Measurements from ENCODE around the gene KLF14.

Gene KLF14

DNA sequence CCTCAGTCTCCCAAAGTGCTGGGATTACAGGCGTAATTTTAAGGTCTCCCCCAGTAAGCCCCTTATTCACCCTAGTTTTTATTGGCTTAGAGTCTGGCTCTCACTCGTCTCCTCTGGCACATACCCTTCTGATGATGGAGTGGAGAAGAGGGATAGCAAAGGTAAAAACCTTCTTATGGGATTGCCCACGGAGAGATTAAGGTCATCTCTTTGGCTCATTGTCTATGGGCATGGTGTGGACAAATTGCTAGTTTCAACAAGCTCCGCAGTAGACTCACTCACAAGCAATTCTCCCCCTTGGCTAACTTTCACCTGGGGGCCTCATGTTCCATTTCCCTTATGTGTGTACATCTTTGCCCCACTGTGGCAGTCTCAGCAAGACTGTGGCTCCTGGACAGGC is 25.2 kb downstream of the KLF14 start:
- TF ChIP-seq EZH2phosphoT487 (IDR thresholded peaks at IDR 0.05; ENCODE audit: borderline replicate concordance) = no peak
- TF ChIP-seq, protein P1, sequence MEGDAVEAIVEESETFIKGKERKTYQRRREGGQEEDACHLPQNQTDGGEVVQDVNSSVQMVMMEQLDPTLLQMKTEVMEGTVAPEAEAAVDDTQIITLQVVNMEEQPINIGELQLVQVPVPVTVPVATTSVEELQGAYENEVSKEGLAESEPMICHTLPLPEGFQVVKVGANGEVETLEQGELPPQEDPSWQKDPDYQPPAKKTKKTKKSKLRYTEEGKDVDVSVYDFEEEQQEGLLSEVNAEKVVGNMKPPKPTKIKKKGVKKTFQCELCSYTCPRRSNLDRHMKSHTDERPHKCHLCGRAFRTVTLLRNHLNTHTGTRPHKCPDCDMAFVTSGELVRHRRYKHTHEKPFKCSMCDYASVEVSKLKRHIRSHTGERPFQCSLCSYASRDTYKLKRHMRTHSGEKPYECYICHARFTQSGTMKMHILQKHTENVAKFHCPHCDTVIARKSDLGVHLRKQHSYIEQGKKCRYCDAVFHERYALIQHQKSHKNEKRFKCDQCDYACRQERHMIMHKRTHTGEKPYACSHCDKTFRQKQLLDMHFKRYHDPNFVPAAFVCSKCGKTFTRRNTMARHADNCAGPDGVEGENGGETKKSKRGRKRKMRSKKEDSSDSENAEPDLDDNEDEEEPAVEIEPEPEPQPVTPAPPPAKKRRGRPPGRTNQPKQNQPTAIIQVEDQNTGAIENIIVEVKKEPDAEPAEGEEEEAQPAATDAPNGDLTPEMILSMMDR (conservative IDR thresholded peaks at IDR 0.05; ENCODE audit: low read length) = no peak
- Histone ChIP-seq H3K4me2 (ENCODE audit: low read depth, low read length, poor library complexity, severe bottlenecking) (no peak overlapping the region), H3F3A (ENCODE audit: low read depth) (no peaks in the 10 kb centered on the region), H2AFZ (ENCODE audit: low read length) (no peak overlapping the region), H3K9ac (ENCODE audit: low read depth, low read length, poor library complexity, severe bottlenecking) (no peak overlapping the region), H3K27me3 (ENCODE audit: insufficient read depth, low read length, poor library complexity, severe bottlenecking) (no peaks in the 10 kb centered on the region), H3K9me2 (replicated peaks; ENCODE audit: low read depth, low read length) (no peaks in the 10 kb centered on the region), H3K9me3 (ENCODE audit: insufficient read depth, low read depth, low read length) (no peaks in the 10 kb centered on the region), H3K79me2 (ENCODE audit: insufficient read depth, low read length) (no peaks in the 10 kb centered on the region), H3K4me3 (ENCODE audit: low read length, poor library complexity, severe bottlenecking) (no peak overlapping the region), H3K4me1 (ENCODE audit: insufficient read depth, low read length, poor library complexity, severe bottlenecking) (no peaks in the 10 kb centered on the region), H4K20me1 (ENCODE audit: insufficient read depth, low read length, poor library complexity, severe bottlenecking) (no peaks in the 10 kb centered on the region), H3K36me3 (ENCODE audit: insufficient read depth, low read length) (no peaks in the 10 kb centered on the region)

GRCh38 chr7:130708001-130708400 is 26.0 kb downstream of the KLF14 start:
- H2AFZ ChIP-seq (ENCODE audit: low read length) = no peak overlapping the region
- H3K9me2 ChIP-seq (replicated peaks; ENCODE audit: low read depth, low read length) = no peaks in the 10 kb centered on the region
- H3K9ac ChIP-seq (ENCODE audit: low read depth, low read length, poor library complexity, severe bottlenecking) = no peak overlapping the region
- H3K9me3 ChIP-seq (ENCODE audit: insufficient read depth, low read depth, low read length) = no peaks in the 10 kb centered on the region
- no peaks in the 10 kb centered on the region for H3K27me3 ChIP-seq (ENCODE audit: insufficient read depth, low read length, poor library complexity, severe bottlenecking)
- H3K36me3 ChIP-seq (ENCODE audit: insufficient read depth, low read length) = no peaks in the 10 kb centered on the region
- H3F3A ChIP-seq (ENCODE audit: low read depth) = no peaks in the 10 kb centered on the region
- no peaks in the 10 kb centered on the region for H4K20me1 ChIP-seq (ENCODE audit: insufficient read depth, low read length, poor library complexity, severe bottlenecking)
- H3K4me3 ChIP-seq (ENCODE audit: low read length, poor library complexity, severe bottlenecking) = no peak overlapping the region
- no peak overlapping the region for H3K4me2 ChIP-seq (ENCODE audit: low read depth, low read length, poor library complexity, severe bottlenecking)
- no peaks in the 10 kb centered on the region for H3K79me2 ChIP-seq (ENCODE audit: insufficient read depth, low read length)
- TF ChIP-seq, protein P1 (conservative IDR thresholded peaks at IDR 0.05; ENCODE audit: low read length) = no peak
- no peak for TF ChIP-seq EZH2phosphoT487 (IDR thresholded peaks at IDR 0.05; ENCODE audit: borderline replicate concordance)
- no peaks in the 10 kb centered on the region for H3K4me1 ChIP-seq (ENCODE audit: insufficient read depth, low read length, poor library complexity, severe bottlenecking)

DNA sequence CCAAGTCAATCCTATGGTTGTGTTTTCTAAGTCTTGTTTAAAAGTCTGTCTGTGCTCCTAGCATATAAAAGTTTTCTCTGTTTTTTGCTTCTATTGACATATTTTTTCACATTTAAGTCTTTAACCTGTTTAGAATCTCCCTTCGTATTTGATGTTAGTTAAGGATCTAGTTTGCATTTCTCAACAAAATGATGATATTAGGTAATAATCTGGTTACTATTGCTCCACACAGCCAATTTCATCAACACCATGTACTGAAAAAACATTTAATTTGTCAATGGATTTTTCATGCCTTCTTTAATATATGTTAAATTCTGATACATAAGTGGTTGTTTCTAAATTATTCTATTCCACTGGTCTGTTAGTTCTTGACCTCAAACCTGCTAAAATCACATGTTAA is 30.2 kb downstream of the KLF14 start:
- Histone ChIP-seq H3K79me2 (ENCODE audit: insufficient read depth, low read length) (no peaks in the 10 kb centered on the region), H3F3A (ENCODE audit: low read depth) (no peaks in the 10 kb centered on the region), H3K9me3 (ENCODE audit: insufficient read depth, low read depth, low read length) (no peaks in the 10 kb centered on the region), H3K9me2 (replicated peaks; ENCODE audit: low read depth, low read length) (no peaks in the 10 kb centered on the region), H3K4me2 (ENCODE audit: low read depth, low read length, poor library complexity, severe bottlenecking) (no peak overlapping the region), H3K27me3 (ENCODE audit: insufficient read depth, low read length, poor library complexity, severe bottlenecking) (no peaks in the 10 kb centered on the region), H3K9ac (ENCODE audit: low read depth, low read length, poor library complexity, severe bottlenecking) (no peak overlapping the region), H4K20me1 (ENCODE audit: insufficient read depth, low read length, poor library complexity, severe bottlenecking) (no peaks in the 10 kb centered on the region), H2AFZ (ENCODE audit: low read length) (no peak overlapping the region), H3K36me3 (ENCODE audit: insufficient read depth, low read length) (no peaks in the 10 kb centered on the region), H3K4me1 (ENCODE audit: insufficient read depth, low read length, poor library complexity, severe bottlenecking) (no peaks in the 10 kb centered on the region), H3K4me3 (ENCODE audit: low read length, poor library complexity, severe bottlenecking) (no peak overlapping the region)
- TF ChIP-seq EZH2phosphoT487 (IDR thresholded peaks at IDR 0.05; ENCODE audit: borderline replicate concordance) = no peak

DNA sequence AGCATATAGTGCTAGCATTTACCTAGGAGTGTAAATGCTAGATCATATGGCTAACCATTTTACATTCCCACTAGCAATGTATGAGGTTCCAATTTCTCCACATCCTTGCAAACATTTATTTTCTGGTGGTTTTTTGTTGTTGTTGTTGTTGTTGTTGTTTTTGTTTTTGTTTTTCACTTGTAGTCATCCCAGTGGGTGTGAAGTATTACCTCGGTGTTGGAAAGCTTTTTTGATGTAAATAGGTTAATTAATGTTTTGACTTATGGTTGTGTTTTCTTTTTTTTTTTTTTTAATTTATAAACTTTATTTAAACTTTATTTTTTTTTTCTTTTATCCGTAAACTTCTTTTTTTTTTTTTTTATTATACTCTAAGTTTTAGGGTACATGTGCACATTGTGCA is 32.4 kb downstream of the KLF14 start:
- Histone ChIP-seq H3K79me2 (ENCODE audit: insufficient read depth, low read length) (no peaks in the 10 kb centered on the region), H4K20me1 (ENCODE audit: insufficient read depth, low read length, poor library complexity, severe bottlenecking) (no peaks in the 10 kb centered on the region), H3K36me3 (ENCODE audit: insufficient read depth, low read length) (no peaks in the 10 kb centered on the region), H3F3A (ENCODE audit: low read depth) (no peaks in the 10 kb centered on the region), H3K9me2 (replicated peaks; ENCODE audit: low read depth, low read length) (no peaks in the 10 kb centered on the region), H2AFZ (ENCODE audit: low read length) (no peak overlapping the region), H3K4me3 (ENCODE audit: low read length, poor library complexity, severe bottlenecking) (no peak overlapping the region), H3K9me3 (ENCODE audit: insufficient read depth, low read depth, low read length) (no peaks in the 10 kb centered on the region), H3K4me1 (ENCODE audit: insufficient read depth, low read length, poor library complexity, severe bottlenecking) (no peaks in the 10 kb centered on the region), H3K9ac (ENCODE audit: low read depth, low read length, poor library complexity, severe bottlenecking) (no peak overlapping the region), H3K27me3 (ENCODE audit: insufficient read depth, low read length, poor library complexity, severe bottlenecking) (no peaks in the 10 kb centered on the region), H3K4me2 (ENCODE audit: low read depth, low read length, poor library complexity, severe bottlenecking) (no peak overlapping the region)
- no peak for TF ChIP-seq EZH2phosphoT487 (IDR thresholded peaks at IDR 0.05; ENCODE audit: borderline replicate concordance)
- TF ChIP-seq, protein P1 (conservative IDR thresholded peaks at IDR 0.05; ENCODE audit: low read length) = no peak

Data from Loucy (cell line).